OCI-LY7 (cell line): ENCODE measurements around the gene FAM78B. TPM values are rescaled to one million over a fixed set of nuclear protein-coding genes. Genes with fewer than 3 reads are reported as not detected.

ENCODE experiments used
- BruUV-seq: library from RNA; stranded (reverse); fragments of 400-500 nt; replicated peaks from 2 replicates; lab custom pipeline; 2021; lab: Mats Ljungman, UMichigan
- CTCF ChIA-PET: fragments of 300-600 bp; sonication (Branson Sonifier 250); formaldehyde crosslinking; loops from one replicate; lab custom pipeline; 2022; ENCODE audit warnings: antibody characterized with exemption; ENCODE audit not compliant: unreplicated experiment; lab: Charles Lee
- POLR2A ChIA-PET: fragments of 300-600 bp; sonication (Branson Sonifier 250); formaldehyde crosslinking; loops from one replicate; lab custom pipeline; 2022; ENCODE audit warnings: antibody characterized with exemption; lab: Charles Lee
- DNase-seq: peaks from one replicate; pipeline ENCODE4 v3.0.0-alpha.2; 2015; ENCODE audit warnings: low spot score
- H2AFZ ChIP-seq: fragments of 200-600 bp; sonication (generic), shearing (Covaris generic); 2 replicates; pipeline ENCODE4 v1.6.1; 2014; ENCODE audit warnings: mild to moderate bottlenecking, antibody characterized with exemption, low read length, moderate library complexity
- H3K27ac ChIP-seq: fragments of 200-600 bp; sonication (generic); 2 replicates; pipeline ENCODE4 v1.5.1; 2014; ENCODE audit warnings: mixed run types, low read depth, mild to moderate bottlenecking, moderate library complexity, low read length, inconsistent platforms; ENCODE audit not compliant: poor library complexity, severe bottlenecking
- H3K36me3 ChIP-seq: fragments of 200-600 bp; sonication (generic); 2 replicates; pipeline ENCODE4 v1.6.1; 2014; ENCODE audit warnings: mild to moderate bottlenecking, antibody characterized with exemption, low read length, moderate library complexity, mixed read lengths; ENCODE audit not compliant: insufficient read depth
- H3K4me1 ChIP-seq: fragments of 200-600 bp; sonication (generic); 2 replicates; pipeline ENCODE4 v1.5.1; 2014; ENCODE audit warnings: mild to moderate bottlenecking, low read length; ENCODE audit not compliant: insufficient read depth, poor library complexity, severe bottlenecking
- H3K4me2 ChIP-seq: fragments of 200-600 bp; sonication (generic); 2 replicates; pipeline ENCODE4 v1.6.1; 2014; ENCODE audit warnings: mild to moderate bottlenecking, low read length
- H3K4me3 ChIP-seq: fragments of 200-600 bp; sonication (generic); 2 replicates; pipeline ENCODE4 v1.5.1; 2014; ENCODE audit warnings: mild to moderate bottlenecking, low read depth, low read length; ENCODE audit not compliant: poor library complexity, severe bottlenecking
- H3K79me2 ChIP-seq: fragments of 200-600 bp; sonication (generic); 2 replicates; pipeline ENCODE4 v1.6.1; 2016; ENCODE audit warnings: low read depth, mild to moderate bottlenecking, low read length, moderate library complexity, mixed read lengths; ENCODE audit not compliant: insufficient read depth
- H3K9me2 ChIP-seq: fragments of 200-600 bp; sonication (generic); 2 replicates; pipeline ENCODE4 v1.6.1; 2016; ENCODE audit warnings: mild to moderate bottlenecking, low read length, mixed read lengths; ENCODE audit not compliant: insufficient read depth
- H3K9me3 ChIP-seq: fragments of 200-600 bp; sonication (generic); 2 replicates; pipeline ENCODE4 v1.6.1; 2014; ENCODE audit warnings: mild to moderate bottlenecking, mixed run types, low read length, mixed read lengths
- H4K20me1 ChIP-seq: fragments of 200-600 bp; sonication (generic); 2 replicates; pipeline ENCODE4 v1.6.1; 2014; ENCODE audit warnings: mild to moderate bottlenecking, antibody characterized with exemption, low read length, moderate library complexity, mixed read lengths; ENCODE audit not compliant: insufficient read depth
- CTCF ChIP-seq: fragments of 200-600 bp; sonication (generic); conservative IDR thresholded peaks from 2 replicates; pipeline ENCODE4 v1.5.1; 2014; ENCODE audit warnings: mild to moderate bottlenecking, antibody characterized with exemption, low read length, moderate library complexity, mixed read lengths
- EZH2phosphoT487 ChIP-seq: fragments of 200-600 bp; sonication (generic); IDR thresholded peaks from 2 replicates; pipeline ENCODE4 v1.6.1; 2018; ENCODE audit warnings: low read depth, borderline replicate concordance, mild to moderate bottlenecking, mixed run types, antibody characterized with exemption, low read length, moderate library complexity, mixed read lengths
- intact Hi-C: fragments of 100-400 bp; cut with micrococcal nuclease; formaldehyde crosslinking; loops from one replicate; pipeline ENCODE4 v1.10.0; 2022; ENCODE audit not compliant: unreplicated experiment
- total RNA-seq, 2 experiments: library from RNA; depleted of rRNA in 1 of 2; stranded (reverse); fragments of >200 nt in 1 of 2; shearing (Covaris generic) in 1 of 2; gene quantifications; 2 replicates each; pipeline ENCODE4 v1.2.3, GENCODE V29; 2014 to 2022

FAM78B gene
- total RNA-seq, 2 experiments from 2014 or later, result not detected

GRCh38 chr1:166116026-166116425 is 50.8 kb downstream of the FAM78B start:
- Histone ChIP-seq H3K79me2 (no peaks in the 10 kb centered on the region), H3K27ac (no peak overlapping the region), H3K9me3 (no peaks in the 10 kb centered on the region), H3K4me3 (no peak overlapping the region), H3K4me1 (no peaks in the 10 kb centered on the region), H3K9me2 (no peaks in the 10 kb centered on the region), H4K20me1 (no peaks in the 10 kb centered on the region), H2AFZ (no peak overlapping the region), H3K4me2 (no peak overlapping the region), H3K36me3 (no peaks in the 10 kb centered on the region)
- ChIA-PET CTCF (no interaction called here), POLR2A (no interaction called here)
- no peak for DNase-seq
- no TSS peak for BruUV-seq
- TF ChIP-seq EZH2phosphoT487, result no peak
- TF ChIP-seq CTCF, result no peak
- intact Hi-C loops, result no loop called here

GRCh38 chr1:166114419-166114818 is 52.4 kb downstream of the FAM78B start:
- H3K79me2 ChIP-seq, result no peaks in the 10 kb centered on the region
- no peak overlapping the region for H3K4me3 ChIP-seq
- H3K36me3 ChIP-seq, result no peaks in the 10 kb centered on the region
- no peak for DNase-seq
- no peak overlapping the region for H3K4me2 ChIP-seq
- intact Hi-C loops, result no loop called here
- no peaks in the 10 kb centered on the region for H3K9me3 ChIP-seq
- no peak overlapping the region for H2AFZ ChIP-seq
- no TSS peak for BruUV-seq
- no peak overlapping the region for H3K27ac ChIP-seq
- TF ChIP-seq EZH2phosphoT487 (no peak), CTCF (no peak)
- H4K20me1 ChIP-seq, result no peaks in the 10 kb centered on the region
- no peaks in the 10 kb centered on the region for H3K9me2 ChIP-seq
- POLR2A ChIA-PET, result no interaction called here
- CTCF ChIA-PET, result no interaction called here
- no peaks in the 10 kb centered on the region for H3K4me1 ChIP-seq

GRCh38 chr1:166113630-166114029 is 53.2 kb downstream of the FAM78B start:
- POLR2A ChIA-PET, result no interaction called here

More at GRCh38 chr1:166113630-166114029, 53.2 kb downstream of the FAM78B start:
- no peak for TF ChIP-seq EZH2phosphoT487
- TF ChIP-seq CTCF, result no peak
- no peak overlapping the region for H3K27ac ChIP-seq
- no peaks in the 10 kb centered on the region for H4K20me1 ChIP-seq
- no peaks in the 10 kb centered on the region for H3K36me3 ChIP-seq
- H3K4me2 ChIP-seq, result no peak overlapping the region
- intact Hi-C loops, result no loop called here
- H3K4me3 ChIP-seq, result no peak overlapping the region
- no peaks in the 10 kb centered on the region for H3K4me1 ChIP-seq
- no peaks in the 10 kb centered on the region for H3K79me2 ChIP-seq
- H2AFZ ChIP-seq, result no peak overlapping the region
- CTCF ChIA-PET, result no interaction called here
- BruUV-seq, result no TSS peak
- H3K9me2 ChIP-seq, result no peaks in the 10 kb centered on the region
- DNase-seq, result no peak
- no peaks in the 10 kb centered on the region for H3K9me3 ChIP-seq
